NB4 (cell line): ENCODE measurements around the gene FN1.

Experiments
- CTCF ChIP-seq: IDR thresholded peaks from one replicate; pipeline ENCODE4 v1.5.1; 2012; ENCODE audit warnings: low read depth, low read length
- MAX ChIP-seq: IDR thresholded peaks from 2 replicates; pipeline ENCODE4 v1.6.1; 2011; ENCODE audit warnings: low read depth, low read length
- MYC ChIP-seq: IDR thresholded peaks from 2 replicates; pipeline ENCODE4 v1.6.1; 2011; ENCODE audit warnings: low read depth, low read length
- POLR2A ChIP-seq: IDR thresholded peaks from 2 replicates; pipeline ENCODE4 v1.6.1; 2011; ENCODE audit warnings: mild to moderate bottlenecking; ENCODE audit not compliant: insufficient read length; ENCODE audit errors: extremely low read depth

- TF ChIP-seq CTCF, result no peak
- no peak for TF ChIP-seq POLR2A
- no peak for TF ChIP-seq MAX
- no peak for TF ChIP-seq MYC
These were observed 22.4 kb downstream of the FN1 start for GRCh38 chr2:215413484-215413777.
